Measurements from ENCODE around the gene SMIM33. TPM values are rescaled to one million over a fixed set of nuclear protein-coding genes. Genes with fewer than 3 reads are reported as not detected.

The SMIM33 gene
- total RNA-seq, 4 donors from 2014 or later: not detected

- TF ChIP-seq CTCF (IDR thresholded peaks at IDR 0.05; ENCODE audit: low read depth): no peak
These were observed 25.0 kb downstream of the SMIM33 start for GRCh38 chr5:139495638-139496435.

DNA sequence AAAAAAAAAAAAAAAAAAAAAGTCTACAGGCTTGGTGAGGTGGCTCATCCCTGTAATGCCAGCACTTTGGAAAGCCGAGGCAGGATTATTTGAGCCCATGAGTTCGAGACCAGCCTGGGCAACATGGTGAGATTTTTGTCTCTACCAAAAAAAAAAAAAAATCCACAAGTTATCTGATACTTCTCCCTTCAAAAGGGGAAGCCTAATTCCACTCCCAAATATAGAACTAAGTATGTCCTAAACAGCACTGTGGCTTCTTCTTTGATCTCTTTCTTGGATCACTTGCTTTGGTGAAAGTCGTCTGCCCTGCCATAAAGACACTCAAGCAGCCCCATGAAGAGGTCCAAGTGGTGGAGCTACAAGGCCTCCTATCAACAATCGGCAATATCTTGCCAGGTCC lies 30.6 kb downstream of the SMIM33 start:
- TF ChIP-seq CTCF (IDR thresholded peaks at IDR 0.05; ENCODE audit: low read depth): no peak

DNA sequence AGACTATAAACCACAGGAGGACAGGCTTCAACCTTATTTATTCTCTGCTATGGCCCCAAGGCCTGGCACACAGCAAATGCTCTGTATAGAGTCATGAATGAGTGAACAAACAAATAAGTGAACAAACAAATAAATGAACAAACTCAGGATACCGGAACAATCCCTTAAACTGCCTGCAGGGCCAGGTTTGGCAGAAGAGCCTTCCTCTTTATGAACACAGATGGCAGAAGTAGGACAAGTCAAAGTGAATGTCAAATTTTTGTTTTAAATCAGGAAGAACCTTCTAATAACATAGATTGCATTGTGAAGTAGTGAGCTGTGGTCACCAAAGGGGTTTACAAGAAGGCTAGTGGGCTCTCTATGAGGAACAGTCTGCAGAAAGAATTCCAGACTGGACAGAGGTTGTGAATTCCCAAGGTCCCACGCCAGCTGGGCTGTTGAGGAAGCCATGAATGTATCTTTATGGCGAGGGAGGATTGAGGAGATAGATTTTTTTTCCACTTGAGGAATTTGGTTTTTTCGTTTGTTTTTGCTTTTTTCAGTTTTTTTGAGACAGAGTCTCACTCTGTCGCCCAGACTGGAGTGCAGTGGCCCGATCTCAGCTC lies 42.1 kb downstream of the SMIM33 start:
- no peak for TF ChIP-seq CTCF (IDR thresholded peaks at IDR 0.05; ENCODE audit: low read depth)

DNA sequence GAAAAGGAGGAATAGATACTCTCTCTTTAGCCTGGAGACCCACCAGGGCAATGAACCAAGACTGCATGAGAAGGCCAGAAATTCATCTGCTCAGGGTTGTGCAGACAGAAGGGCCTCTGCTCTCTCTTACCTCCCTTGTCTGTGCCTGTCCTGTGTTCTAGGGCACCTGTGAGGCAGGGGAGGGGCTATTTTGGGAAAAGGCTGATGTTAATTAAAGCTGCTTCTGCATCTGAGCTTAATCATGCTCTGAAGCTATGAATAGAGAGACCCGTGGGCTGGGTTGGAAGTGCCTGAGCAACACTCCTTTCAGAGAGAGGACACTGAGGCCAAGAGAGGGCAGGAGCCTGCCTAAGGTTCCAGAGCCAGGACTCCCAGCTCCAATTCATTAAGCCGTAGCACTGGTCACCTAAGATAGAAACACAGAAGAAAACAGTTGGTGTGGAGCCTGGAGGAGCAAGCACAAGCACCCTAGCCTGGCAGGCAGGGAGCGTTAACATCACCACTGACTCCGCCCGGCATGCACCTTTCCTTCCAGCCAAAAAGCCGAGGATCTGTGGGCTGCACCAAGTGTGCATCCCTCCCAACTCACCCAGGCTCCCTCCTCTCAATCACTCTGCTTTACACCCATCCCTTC lies 43.2 kb downstream of the SMIM33 start:
- no peak for TF ChIP-seq CTCF (IDR thresholded peaks at IDR 0.05; ENCODE audit: low read depth)

- no peak for TF ChIP-seq CTCF (IDR thresholded peaks at IDR 0.05; ENCODE audit: low read depth)
These were observed 43.7 kb downstream of the SMIM33 start for GRCh38 chr5:139514486-139514856.

GRCh38 chr5:139517683-139518564 lies 47.1 kb downstream of the SMIM33 start:
- no peak for TF ChIP-seq CTCF (IDR thresholded peaks at IDR 0.05; ENCODE audit: low read depth)

Small RNAs within 50 kb of the gene (small RNA-seq; reads per million reads assigned to genes)
- not detected for gene RNU5B-4P

Other genes with a start within 250 kb of the SMIM33 start
- 100 to 1,000 TPM; 220 to 244 (median 234) TPM for gene MATR3, start 177.3 kb upstream of the SMIM33 start, total RNA-seq
- gene PAIP2, start 129.2 kb upstream of the SMIM33 start, total RNA-seq: 100 to 1,000 TPM in 1 of 4 donors, 10 to 100 TPM in 3; 84.3 to 124 (median 87.2) TPM
- not detected for gene SLC23A1, start 87.7 kb upstream of the SMIM33 start, total RNA-seq
- gene MZB1, start 81.1 kb upstream of the SMIM33 start, total RNA-seq: 1 to 10 TPM in 1 of 4 donors, not detected in 3; 2.1 TPM
- gene PROB1, start 75.9 kb upstream of the SMIM33 start, total RNA-seq: under 1 TPM; 0.16 to 0.75 (median 0.28) TPM
- 1 to 10 TPM in 1 of 4 donors, under 1 TPM in 1, not detected in 2; 0.85 to 2.2 TPM for gene SPATA24, start 66.9 kb upstream of the SMIM33 start, total RNA-seq
- gene DNAJC18, start 31.5 kb upstream of the SMIM33 start, total RNA-seq: 1 to 10 TPM; 3.8 to 9.0 (median 4.4) TPM
- 10 to 100 TPM; 10.0 to 25.4 (median 19.0) TPM for gene ECSCR, start 8.3 kb upstream of the SMIM33 start, total RNA-seq
- gene STING1, start 11.8 kb downstream of the SMIM33 start, total RNA-seq: 10 to 100 TPM; 17.6 to 42.8 (median 31.8) TPM
- gene UBE2D2, start 90.3 kb downstream of the SMIM33 start, total RNA-seq: 10 to 100 TPM; 55.9 to 63.7 (median 58.5) TPM
- 10 to 100 TPM; 19.1 to 68.4 (median 45.7) TPM for gene CXXC5, start 177.3 kb downstream of the SMIM33 start, total RNA-seq

Data from subcutaneous adipose tissue (tissue), 4 donors.